Mucosa of descending colon (tissue), 3 donors: ENCODE measurements around the gene MAP3K7CL. TPM values are rescaled to one million over a fixed set of nuclear protein-coding genes. Genes with fewer than 3 reads are reported as not detected.
A peak's percentile ranks its signal among the peaks of the same experiment; 100 is the strongest.

Source experiments
- ATAC-seq: fragments of 200-7000 bp; cut with Tn5 transposase; one replicate; pipeline ENCODE4 v1.9.1; 2020; ENCODE audit warnings: mild to moderate bottlenecking, moderate library complexity
- DNase-seq, 3 donors: peaks; one replicate each; pipeline ENCODE4 v3.0.0-alpha.2; 2020
- H3K36me3 ChIP-seq: fragments of 200-600 bp; one replicate; pipeline ENCODE4 v1.8.0; 2021; ENCODE audit warnings: low read depth, mild to moderate bottlenecking
- H3K4me1 ChIP-seq: fragments of 200-600 bp; one replicate; pipeline ENCODE4 v1.8.0; 2021; ENCODE audit warnings: low read depth, mild to moderate bottlenecking
- H3K4me3 ChIP-seq: fragments of 200-600 bp; one replicate; pipeline ENCODE4 v1.8.0; 2021; ENCODE audit warnings: mild to moderate bottlenecking
- H3K9me3 ChIP-seq: fragments of 200-600 bp; one replicate; pipeline ENCODE4 v1.8.0; 2021; ENCODE audit warnings: mild to moderate bottlenecking
- intact Hi-C, 2 donors: fragments of 100-400 bp; cut with DNase I in 1 of 2; cut with micrococcal nuclease in 1 of 2; formaldehyde crosslinking; loops; one replicate each; pipeline versions ENCODE4 v1.11.0 to v1.11.1; 2022; cut with DNase I, micrococcal nuclease
- total RNA-seq, 3 donors: library from RNA; stranded (reverse); fragmentation: NEBNext Ultra II Directional in 2 of 3; extraction: Animal tissue kit (Norgen Biotek cat#: 25700) in 2 of 3; gene quantifications; one replicate each; pipeline versions ENCODE4 v1.2.1 to v1.2.4, GENCODE V29; 2021 to 2023
- TF ChIP-seq, protein P1 (sequence below): fragments of 200-600 bp; IDR thresholded peaks from one replicate; pipeline ENCODE4 v1.8.0; 2022; ENCODE audit warnings: antibody characterized with exemption, mild to moderate bottlenecking
- donor health status: DM: no; HTN: no; CAD: no; lungs with moderate emphysema.
- donor health status: DM: no; HTN: no; CAD: no.
- donor health status: DM: no; HTN: yes; CAD: no.

MAP3K7CL gene
- total RNA-seq, 3 donors from 2014 or later, result 2.2 to 7.9 (median 4.3) TPM

GRCh38 chr21:29091033-29091432 lies 39.4 kb upstream of the MAP3K7CL start:
- intact Hi-C loops, result loop anchor here (5.0 to 10.0 kb wide), 3 partner anchors 54 to 284 kb away; no protein-coding TSS in a partner anchor
- ATAC-seq (no peak), DNase-seq (no peak)
- Histone ChIP-seq H3K9me3 (no peaks in the 10 kb centered on the region), H3K4me3 (no peak overlapping the region), H3K4me1 (no peaks in the 10 kb centered on the region), H3K36me3 (no peaks in the 10 kb centered on the region)
- TF ChIP-seq, protein P1, sequence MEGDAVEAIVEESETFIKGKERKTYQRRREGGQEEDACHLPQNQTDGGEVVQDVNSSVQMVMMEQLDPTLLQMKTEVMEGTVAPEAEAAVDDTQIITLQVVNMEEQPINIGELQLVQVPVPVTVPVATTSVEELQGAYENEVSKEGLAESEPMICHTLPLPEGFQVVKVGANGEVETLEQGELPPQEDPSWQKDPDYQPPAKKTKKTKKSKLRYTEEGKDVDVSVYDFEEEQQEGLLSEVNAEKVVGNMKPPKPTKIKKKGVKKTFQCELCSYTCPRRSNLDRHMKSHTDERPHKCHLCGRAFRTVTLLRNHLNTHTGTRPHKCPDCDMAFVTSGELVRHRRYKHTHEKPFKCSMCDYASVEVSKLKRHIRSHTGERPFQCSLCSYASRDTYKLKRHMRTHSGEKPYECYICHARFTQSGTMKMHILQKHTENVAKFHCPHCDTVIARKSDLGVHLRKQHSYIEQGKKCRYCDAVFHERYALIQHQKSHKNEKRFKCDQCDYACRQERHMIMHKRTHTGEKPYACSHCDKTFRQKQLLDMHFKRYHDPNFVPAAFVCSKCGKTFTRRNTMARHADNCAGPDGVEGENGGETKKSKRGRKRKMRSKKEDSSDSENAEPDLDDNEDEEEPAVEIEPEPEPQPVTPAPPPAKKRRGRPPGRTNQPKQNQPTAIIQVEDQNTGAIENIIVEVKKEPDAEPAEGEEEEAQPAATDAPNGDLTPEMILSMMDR, result no peak

DNA sequence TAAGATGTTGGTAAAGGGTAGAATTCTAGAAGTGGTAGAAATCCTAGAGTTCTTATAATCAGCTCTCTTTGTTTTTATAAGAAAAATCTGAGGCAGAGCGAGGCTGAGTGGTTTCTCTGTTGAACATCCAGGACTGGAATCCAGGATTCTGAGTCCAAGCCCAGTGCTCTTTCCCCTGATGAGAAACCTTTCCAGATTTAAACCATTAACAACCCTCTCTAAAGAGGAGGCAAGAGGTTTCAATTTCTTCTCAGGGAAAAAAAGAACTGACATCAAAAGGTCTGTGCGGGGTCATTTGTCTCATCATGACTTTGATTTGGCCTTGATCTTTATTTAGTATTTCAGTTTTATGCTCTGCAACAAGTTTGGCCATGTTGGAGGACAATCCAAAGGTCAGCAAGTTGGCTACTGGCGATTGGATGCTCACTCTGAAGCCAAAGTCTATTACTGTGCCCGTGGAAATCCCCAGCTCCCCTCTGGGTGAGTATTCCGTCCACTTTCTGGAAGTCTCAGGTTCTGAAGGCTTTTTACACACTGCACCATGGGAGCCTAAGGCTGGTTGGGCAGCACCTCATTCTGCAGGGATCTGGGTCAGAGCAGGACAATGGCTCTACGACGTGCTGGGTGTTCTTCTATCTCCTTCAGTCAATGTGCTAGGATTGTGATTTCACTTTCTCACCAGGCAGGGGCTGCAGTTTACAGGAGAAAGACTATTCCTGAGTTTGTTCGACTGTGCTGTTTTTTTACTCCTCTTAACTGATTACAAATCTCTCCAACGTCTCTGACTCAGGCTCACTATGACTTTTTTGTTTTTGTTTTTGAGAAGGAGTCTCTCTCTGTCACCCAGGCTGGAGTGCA lies 38.1 kb upstream of the MAP3K7CL start:
- TF ChIP-seq, protein P1, result no peak
- intact Hi-C loops, result loop anchor here (5.0 to 10.0 kb wide), 3 partner anchors 52 to 282 kb away; no protein-coding TSS in a partner anchor
- Histone ChIP-seq H3K4me3 (no peak overlapping the region), H3K9me3 (no peaks in the 10 kb centered on the region), H3K4me1 (no peaks in the 10 kb centered on the region), H3K36me3 (no peaks in the 10 kb centered on the region)
- no peak for ATAC-seq
- DNase-seq, result no peak

DNA sequence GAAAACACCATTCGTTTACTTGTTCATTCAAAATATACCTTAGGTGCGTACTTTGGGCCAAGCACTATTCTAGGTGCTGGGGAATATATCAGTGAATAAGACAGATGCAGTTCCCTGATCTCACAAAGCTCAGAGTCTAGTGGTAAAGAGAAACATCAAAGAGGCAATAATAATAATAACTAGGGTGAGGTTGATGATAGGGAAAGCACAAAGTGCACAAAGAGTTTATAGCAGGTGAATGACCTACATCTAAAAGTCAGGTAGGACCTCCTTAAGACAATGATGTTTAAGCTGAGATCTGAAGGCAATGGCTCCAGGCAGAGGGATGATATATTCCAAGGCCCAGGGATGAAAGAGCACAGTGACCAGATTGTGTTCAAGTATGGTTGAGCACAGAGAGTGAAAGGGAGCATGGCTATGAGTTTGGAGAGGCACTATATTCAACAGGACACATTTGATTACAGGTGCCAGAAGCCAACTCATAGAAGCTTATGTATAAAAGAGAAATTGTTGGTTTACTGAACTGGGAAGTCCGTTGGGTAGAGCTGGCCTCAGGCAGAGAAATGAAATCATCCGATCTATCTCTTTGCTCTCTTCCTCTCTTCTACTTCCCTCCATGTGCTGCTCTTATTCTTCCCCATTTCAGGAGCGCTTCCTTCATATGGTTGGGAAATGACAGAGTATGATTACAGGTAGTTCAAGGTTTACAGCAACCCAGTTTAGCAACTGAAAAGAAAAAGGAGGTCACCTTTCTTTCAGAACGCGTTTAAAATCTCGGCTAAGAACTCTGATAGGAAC lies 34.0 kb upstream of the MAP3K7CL start:
- no peak for DNase-seq
- H3K9me3 ChIP-seq, result no peaks in the 10 kb centered on the region
- intact Hi-C loops, result loop anchor here (10.0 kb wide), 2 partner anchors 48 to 278 kb away; no protein-coding TSS in a partner anchor
- ATAC-seq, result peak; percentile 18
- H3K4me3 ChIP-seq, result no peak overlapping the region
- TF ChIP-seq, protein P1, result no peak
- no peaks in the 10 kb centered on the region for H3K4me1 ChIP-seq
- H3K36me3 ChIP-seq, result no peaks in the 10 kb centered on the region

DNA sequence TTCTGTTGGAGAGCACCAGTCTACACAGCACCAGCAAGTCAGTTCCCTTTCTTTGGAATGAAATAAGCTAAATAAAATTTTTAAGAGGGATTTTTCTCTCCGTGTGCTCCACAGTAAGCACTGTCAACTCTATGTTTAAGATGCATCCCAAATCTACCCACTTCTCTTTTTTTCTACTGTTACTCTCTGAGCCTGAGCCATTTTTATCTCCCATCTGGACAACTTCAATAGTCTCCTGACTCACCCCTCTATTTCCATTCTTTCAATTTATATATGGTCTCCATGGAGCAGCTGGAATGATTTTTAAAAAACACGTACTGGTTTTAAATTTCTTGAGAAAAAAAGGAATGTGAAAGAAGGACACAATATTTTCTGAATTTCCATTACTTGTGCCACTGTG lies 32.3 kb upstream of the MAP3K7CL start:
- Histone ChIP-seq H3K9me3 (no peaks in the 10 kb centered on the region), H3K36me3 (no peaks in the 10 kb centered on the region), H3K4me1 (no peaks in the 10 kb centered on the region), H3K4me3 (no peak overlapping the region)
- intact Hi-C loops, result loop anchor here (10.0 kb wide), 2 partner anchors 47 to 277 kb away; no protein-coding TSS in a partner anchor
- TF ChIP-seq, protein P1, result no peak
- ATAC-seq, result no peak
- DNase-seq, result no peak

- ATAC-seq (no peak), DNase-seq (no peak)
- H3K4me3 ChIP-seq, result no peak overlapping the region
- intact Hi-C loops, result no loop called here
- H3K9me3 ChIP-seq, result no peaks in the 10 kb centered on the region
- H3K36me3 ChIP-seq, result no peaks in the 10 kb centered on the region
- TF ChIP-seq, protein P1, result no peak
- no peaks in the 10 kb centered on the region for H3K4me1 ChIP-seq
These were observed 27.6 kb upstream of the MAP3K7CL start for GRCh38 chr21:29102791-29103257.
